Measurements from ENCODE around the gene CDK6.

The CDK6 gene

DNA sequence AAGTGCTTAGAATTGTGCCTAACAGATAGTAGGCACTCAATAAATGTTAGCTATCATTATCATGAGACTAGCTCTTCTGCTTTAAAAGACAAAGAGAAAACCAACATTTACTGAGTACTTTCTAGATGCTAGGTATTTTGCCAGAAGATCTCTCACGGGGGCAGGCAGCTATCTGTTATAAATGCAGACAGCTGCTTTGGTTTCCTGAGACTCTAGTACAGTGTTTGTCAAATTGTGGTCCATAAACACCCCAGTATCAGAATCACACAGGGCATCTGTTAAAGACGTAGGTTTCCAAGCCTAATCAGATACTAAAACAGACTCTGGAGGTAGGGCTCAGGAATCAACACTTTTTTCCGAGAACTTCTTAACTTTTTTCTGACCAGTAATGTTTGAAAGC lies 260.1 kb downstream of the CDK6 start:
- H3K4me3 ChIP-seq (ENCODE audit: low read depth, low read length) = no peak overlapping the region
- DNase-seq (ENCODE audit: low read depth) = no peak
- TF ChIP-seq, protein P1, sequence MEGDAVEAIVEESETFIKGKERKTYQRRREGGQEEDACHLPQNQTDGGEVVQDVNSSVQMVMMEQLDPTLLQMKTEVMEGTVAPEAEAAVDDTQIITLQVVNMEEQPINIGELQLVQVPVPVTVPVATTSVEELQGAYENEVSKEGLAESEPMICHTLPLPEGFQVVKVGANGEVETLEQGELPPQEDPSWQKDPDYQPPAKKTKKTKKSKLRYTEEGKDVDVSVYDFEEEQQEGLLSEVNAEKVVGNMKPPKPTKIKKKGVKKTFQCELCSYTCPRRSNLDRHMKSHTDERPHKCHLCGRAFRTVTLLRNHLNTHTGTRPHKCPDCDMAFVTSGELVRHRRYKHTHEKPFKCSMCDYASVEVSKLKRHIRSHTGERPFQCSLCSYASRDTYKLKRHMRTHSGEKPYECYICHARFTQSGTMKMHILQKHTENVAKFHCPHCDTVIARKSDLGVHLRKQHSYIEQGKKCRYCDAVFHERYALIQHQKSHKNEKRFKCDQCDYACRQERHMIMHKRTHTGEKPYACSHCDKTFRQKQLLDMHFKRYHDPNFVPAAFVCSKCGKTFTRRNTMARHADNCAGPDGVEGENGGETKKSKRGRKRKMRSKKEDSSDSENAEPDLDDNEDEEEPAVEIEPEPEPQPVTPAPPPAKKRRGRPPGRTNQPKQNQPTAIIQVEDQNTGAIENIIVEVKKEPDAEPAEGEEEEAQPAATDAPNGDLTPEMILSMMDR (IDR thresholded peaks at IDR 0.05; ENCODE audit: insufficient read depth, low read depth, low read length, missing control alignments) = no peak

DNA sequence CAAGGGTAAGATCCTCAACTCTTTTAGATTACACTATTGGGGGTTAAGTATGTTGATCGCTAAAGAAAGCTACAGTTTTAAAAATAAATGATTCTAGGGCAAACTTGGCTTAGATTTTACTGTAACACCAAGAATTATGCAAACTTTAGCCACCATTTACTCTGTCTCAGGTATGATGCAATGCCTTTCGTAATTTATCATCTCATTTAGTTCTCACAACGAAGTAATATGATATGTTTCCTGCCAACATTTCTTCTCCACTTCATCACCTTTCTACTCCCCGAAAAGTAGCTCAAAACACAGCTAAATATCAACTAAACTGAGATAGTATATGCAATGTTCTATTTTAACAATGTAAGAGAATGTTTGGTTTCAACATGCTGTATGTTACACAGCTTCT lies 267.2 kb downstream of the CDK6 start:
- no peak overlapping the region for H3K4me3 ChIP-seq (ENCODE audit: low read depth, low read length)
- DNase-seq (ENCODE audit: low read depth) = no peak
- TF ChIP-seq, protein P1 (IDR thresholded peaks at IDR 0.05; ENCODE audit: insufficient read depth, low read depth, low read length, missing control alignments) = no peak

DNA sequence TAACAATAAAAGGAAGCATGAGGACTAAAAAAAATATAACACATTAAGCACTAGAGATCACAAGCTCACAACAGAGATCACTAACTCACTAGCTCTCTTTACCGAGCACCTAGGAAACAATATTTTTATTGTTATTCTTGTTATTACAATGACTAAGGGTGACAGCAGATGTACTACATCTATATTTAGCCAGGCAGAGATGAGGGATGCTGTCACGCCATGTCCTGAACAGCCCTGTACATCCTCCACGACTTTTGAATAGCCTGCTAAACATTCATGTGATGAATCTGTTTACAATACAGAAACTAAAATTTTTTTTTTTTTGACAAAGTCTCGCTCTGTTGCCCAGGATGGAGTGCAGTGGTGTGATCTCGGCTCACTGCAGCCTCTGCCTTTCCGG lies 268.9 kb downstream of the CDK6 start:
- no peak overlapping the region for H3K4me3 ChIP-seq (ENCODE audit: low read depth, low read length)
- no peak for DNase-seq (ENCODE audit: low read depth)
- TF ChIP-seq, protein P1 (IDR thresholded peaks at IDR 0.05; ENCODE audit: insufficient read depth, low read depth, low read length, missing control alignments) = no peak

DNA sequence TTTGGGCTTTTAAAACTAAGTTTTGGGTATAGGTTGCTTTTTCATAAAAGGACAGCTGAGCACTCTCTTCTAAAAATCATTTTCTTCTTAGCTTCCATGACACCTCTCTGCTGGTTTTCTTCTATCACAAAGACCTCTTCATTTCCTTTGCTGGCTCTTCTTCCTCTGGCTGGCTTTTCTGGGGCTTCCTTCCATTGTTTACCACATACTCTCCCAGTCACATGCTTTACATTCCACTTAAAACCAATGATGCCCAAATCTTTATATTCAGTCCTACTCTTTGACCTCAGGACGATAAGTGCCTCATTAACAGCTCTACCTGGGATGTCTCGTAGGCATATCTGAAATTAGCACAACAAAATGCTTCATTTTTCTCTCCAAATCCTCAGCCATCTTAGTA lies 273.0 kb downstream of the CDK6 start:
- TF ChIP-seq, protein P1 (IDR thresholded peaks at IDR 0.05; ENCODE audit: insufficient read depth, low read depth, low read length, missing control alignments) = no peak
- no peak overlapping the region for H3K4me3 ChIP-seq (ENCODE audit: low read depth, low read length)
- DNase-seq (ENCODE audit: low read depth) = no peak

DNA sequence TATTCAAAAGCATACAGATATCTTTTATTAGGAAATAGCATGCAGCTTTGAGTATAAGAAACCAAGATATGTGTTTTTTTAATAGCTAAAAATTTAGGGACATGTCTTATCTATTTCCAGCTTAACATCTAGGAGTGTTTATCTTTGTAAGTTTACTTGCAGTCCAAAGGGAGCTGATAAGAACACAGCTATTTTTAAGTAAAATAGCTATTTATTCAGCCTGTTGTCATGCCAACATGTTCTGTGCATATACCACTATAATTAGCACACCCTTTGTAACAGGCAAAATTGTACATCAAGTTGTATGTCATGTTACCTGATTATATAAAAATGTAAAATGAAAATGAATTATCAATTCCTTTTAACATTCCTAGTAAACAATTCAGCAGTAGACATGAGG lies 275.8 kb downstream of the CDK6 start:
- no peak for DNase-seq (ENCODE audit: low read depth)
- TF ChIP-seq, protein P1 (IDR thresholded peaks at IDR 0.05; ENCODE audit: insufficient read depth, low read depth, low read length, missing control alignments) = no peak
- H3K4me3 ChIP-seq (ENCODE audit: low read depth, low read length) = no peak overlapping the region

DNA sequence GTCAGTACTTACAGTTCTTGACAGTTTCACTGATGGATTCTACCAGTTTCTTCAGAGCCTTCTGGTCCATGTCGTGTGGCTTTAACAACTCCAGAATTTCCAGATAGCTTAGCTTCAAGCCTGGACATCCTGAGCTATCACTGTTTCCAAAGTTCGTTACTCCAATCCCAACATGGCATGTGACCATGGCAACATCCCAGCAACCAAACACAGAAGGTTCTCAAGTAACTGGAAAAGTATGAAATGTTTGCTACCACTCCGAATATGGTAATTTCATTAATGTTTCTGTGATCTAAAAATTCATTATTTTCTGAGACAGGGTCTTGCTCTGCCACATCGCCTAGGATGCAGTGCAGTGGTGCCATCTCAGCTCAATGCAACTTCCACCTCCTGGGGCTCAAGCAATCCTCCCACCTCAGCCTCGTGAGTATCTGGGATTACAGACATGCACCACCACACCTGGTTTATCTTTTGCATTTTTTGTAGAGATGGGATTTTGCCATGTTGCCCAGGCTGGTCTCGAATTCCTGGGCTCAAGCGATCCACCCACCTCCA lies 278.5 kb downstream of the CDK6 start:
- DNase-seq (ENCODE audit: low read depth) = no peak
- TF ChIP-seq, protein P1 (IDR thresholded peaks at IDR 0.05; ENCODE audit: insufficient read depth, low read depth, low read length, missing control alignments) = no peak
- H3K4me3 ChIP-seq (ENCODE audit: low read depth, low read length) = no peak overlapping the region

DNA sequence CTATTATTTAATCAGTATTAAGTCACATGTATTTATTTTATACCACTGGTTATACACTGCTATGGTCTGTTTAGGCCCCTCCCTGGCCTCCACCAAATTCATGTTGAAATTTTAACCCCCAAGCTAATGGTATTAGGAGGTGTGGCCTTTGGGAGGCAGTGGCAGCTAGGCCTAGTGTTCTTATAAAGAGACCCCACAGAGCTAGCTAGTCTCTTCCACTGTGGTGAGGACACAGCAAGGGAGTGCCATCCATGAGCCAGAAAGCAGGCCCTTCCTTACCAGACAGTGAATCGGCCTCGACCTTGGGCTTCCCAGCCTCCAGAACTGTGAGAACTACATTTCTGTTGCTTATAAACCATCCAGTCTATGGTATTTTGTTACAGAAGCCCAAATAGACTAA lies 279.1 kb downstream of the CDK6 start:
- TF ChIP-seq, protein P1 (IDR thresholded peaks at IDR 0.05; ENCODE audit: insufficient read depth, low read depth, low read length, missing control alignments) = no peak
- DNase-seq (ENCODE audit: low read depth) = no peak
- no peak overlapping the region for H3K4me3 ChIP-seq (ENCODE audit: low read depth, low read length)

Measured in GM12865 (cell line).